Measurements from ENCODE around the gene IL19. TPM values are rescaled to one million over a fixed set of nuclear protein-coding genes. Genes with fewer than 3 reads are reported as not detected.

IL19 gene
- total and polyA plus RNA-seq, 2 donors (not counting 3 experiments of a cell fraction or from before 2014, with no cell fraction given), result not detected

DNA sequence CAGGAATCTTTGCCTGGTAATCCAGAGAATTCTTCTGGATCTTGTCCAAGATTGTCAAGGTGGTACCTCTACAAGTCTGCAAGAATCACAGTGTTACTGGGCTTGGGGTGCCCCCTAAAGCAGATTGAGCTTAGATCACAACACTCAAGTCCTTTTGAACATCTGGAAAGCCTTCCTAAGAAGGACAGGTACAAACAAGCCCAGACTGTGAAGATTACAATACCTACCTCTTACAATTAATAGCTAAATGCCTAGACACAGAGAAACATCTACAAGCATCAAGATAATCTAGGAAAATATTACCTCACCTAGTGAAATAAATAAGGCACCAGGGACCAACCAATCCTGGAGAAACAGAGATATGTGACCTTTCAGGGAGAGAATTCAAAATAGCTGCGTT is 77.4 kb downstream of the IL19 start:
- Histone ChIP-seq H3K79me2 (ENCODE audit: control insufficient read depth, insufficient read depth, low read length) (no peaks in the 10 kb centered on the region), H3K9me3 (replicated peaks; ENCODE audit: control insufficient read depth, insufficient read depth, low read length) (no peaks in the 10 kb centered on the region), H3K27me3 (ENCODE audit: control insufficient read depth in 2 of 2, insufficient read depth in 2 of 2, low read length in 2 of 2) (peaks cover 0 to 3% of the 10 kb centered on the region in 2 experiments), H3K4me1 (ENCODE audit: control insufficient read depth, extremely low read depth, insufficient read depth, low read length) (no peaks in the 10 kb centered on the region), H3K27ac (ENCODE audit: insufficient read depth, low read depth, low read length) (no peak overlapping the region), H3K4me3 (replicated peaks in 1 of 3; ENCODE audit: insufficient read depth in 1 of 3, low read depth in 1 of 3, low read length in 3 of 3) (no peak overlapping the region), H3K9me1 (replicated peaks; ENCODE audit: control insufficient read depth, extremely low read depth, insufficient read depth, low read length) (no peaks in the 10 kb centered on the region), H4K20me1 (replicated peaks; ENCODE audit: control insufficient read depth, extremely low read depth, insufficient read depth, low read length) (no peaks in the 10 kb centered on the region), H3K9ac (replicated peaks; ENCODE audit: extremely low read depth, insufficient read depth, low read length) (no peak overlapping the region), H3K36me3 (ENCODE audit: control insufficient read depth in 2 of 2, extremely low read depth in 1 of 2, insufficient read depth in 2 of 2, low read length in 2 of 2) (no peaks in the 10 kb centered on the region), H3K4me2 (ENCODE audit: insufficient read depth, low read length) (no peak overlapping the region), H2AFZ (ENCODE audit: low read depth, low read length) (no peak overlapping the region)
- no peak for DNase-seq (ENCODE audit: low read depth, low spot score)
- intact Hi-C loops (cut with micrococcal nuclease), result no loop called here
- TF ChIP-seq MYC (IDR thresholded peaks at IDR 0.05; ENCODE audit: low read depth, low read length), result no peak
- no peak for TF ChIP-seq FOS (IDR thresholded peaks at IDR 0.05; ENCODE audit: borderline replicate concordance, insufficient read depth, low read length)
- no peak for TF ChIP-seq POLR2A (IDR thresholded peaks at IDR 0.05; ENCODE audit: low read depth, low read length)
- TF ChIP-seq GATA2 (IDR thresholded peaks at IDR 0.05; ENCODE audit: insufficient read depth, insufficient read length, low read depth, low read length), result no peak
- TF ChIP-seq POLR2AphosphoS5 (IDR thresholded peaks at IDR 0.05; ENCODE audit: insufficient read depth, low read depth, low read length), result no peak
- TF ChIP-seq MAX (IDR thresholded peaks at IDR 0.05; ENCODE audit: insufficient read depth, insufficient read length), result no peak
- TF ChIP-seq, protein P1, sequence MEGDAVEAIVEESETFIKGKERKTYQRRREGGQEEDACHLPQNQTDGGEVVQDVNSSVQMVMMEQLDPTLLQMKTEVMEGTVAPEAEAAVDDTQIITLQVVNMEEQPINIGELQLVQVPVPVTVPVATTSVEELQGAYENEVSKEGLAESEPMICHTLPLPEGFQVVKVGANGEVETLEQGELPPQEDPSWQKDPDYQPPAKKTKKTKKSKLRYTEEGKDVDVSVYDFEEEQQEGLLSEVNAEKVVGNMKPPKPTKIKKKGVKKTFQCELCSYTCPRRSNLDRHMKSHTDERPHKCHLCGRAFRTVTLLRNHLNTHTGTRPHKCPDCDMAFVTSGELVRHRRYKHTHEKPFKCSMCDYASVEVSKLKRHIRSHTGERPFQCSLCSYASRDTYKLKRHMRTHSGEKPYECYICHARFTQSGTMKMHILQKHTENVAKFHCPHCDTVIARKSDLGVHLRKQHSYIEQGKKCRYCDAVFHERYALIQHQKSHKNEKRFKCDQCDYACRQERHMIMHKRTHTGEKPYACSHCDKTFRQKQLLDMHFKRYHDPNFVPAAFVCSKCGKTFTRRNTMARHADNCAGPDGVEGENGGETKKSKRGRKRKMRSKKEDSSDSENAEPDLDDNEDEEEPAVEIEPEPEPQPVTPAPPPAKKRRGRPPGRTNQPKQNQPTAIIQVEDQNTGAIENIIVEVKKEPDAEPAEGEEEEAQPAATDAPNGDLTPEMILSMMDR (IDR thresholded peaks at IDR 0.05; ENCODE audit: extremely low read depth in 1 of 2, insufficient read depth in 1 of 2, low read depth in 1 of 2, low read length in 2 of 2), result no peak
- no peak for TF ChIP-seq EZH2 (IDR thresholded peaks at IDR 0.05; ENCODE audit: borderline replicate concordance, low read depth, low read length, severe bottlenecking)
- no peak for TF ChIP-seq JUN (IDR thresholded peaks at IDR 0.05; ENCODE audit: borderline replicate concordance, insufficient read depth, insufficient read length, low read depth)
- dilution Hi-C loops (cut with MboI; ENCODE audit: extremely low pct_ligation_motif_present, low sequenced_read_pairs), result no loop called here
- FAIRE-seq, result no peak
- CTCF ChIA-PET, result interaction anchor here (0.6 to 1.2 kb wide), 3 partner anchors 13 to 562 kb away, joined by 3 to 4 read pairs (median 3); partner anchors contain the start of gene DYRK3
- POLR2A ChIA-PET, result no interaction called here
- no TSS peak for BruUV-seq (replicated peaks)

All from endothelial cell of umbilical vein (primary cell).